Measurements from ENCODE around the gene ANKDD1A. TPM values are rescaled to one million over a fixed set of nuclear protein-coding genes. Genes with fewer than 3 reads are reported as not detected.
A peak's percentile ranks its signal among the peaks of the same experiment; 100 is the strongest.

Gene ANKDD1A
- total RNA-seq, 1 donor from 2014 or later = 2.6 TPM

DNA sequence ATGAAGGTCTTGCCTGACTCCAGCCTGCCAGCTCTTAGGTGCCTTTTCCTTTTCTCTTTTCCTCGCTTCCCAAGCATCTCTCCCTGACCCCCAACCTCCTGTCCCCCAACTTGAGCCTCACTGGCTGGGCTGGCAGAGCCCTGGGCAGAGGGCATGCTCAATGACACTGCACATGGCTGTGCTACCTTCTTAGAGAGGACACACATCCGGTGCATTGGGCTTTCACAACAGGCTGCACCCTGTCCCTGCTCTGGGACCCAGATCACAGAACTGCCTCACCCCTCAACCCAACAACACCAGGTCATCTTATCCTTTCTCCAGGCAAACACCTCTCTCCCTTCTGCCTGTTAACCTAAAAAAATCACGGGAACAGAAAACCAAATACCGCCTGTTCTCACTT lies 7.5 kb upstream of the ANKDD1A start:
- no peaks in the 10 kb centered on the region for H3K36me3 ChIP-seq (ENCODE audit: control insufficient read depth in 3 of 3, insufficient read depth in 3 of 3, low read length in 3 of 3)
- H3K4me1 ChIP-seq (ENCODE audit: control insufficient read depth in 3 of 3, insufficient read depth in 3 of 3, low read length in 3 of 3) = peaks cover 0 to 4% (median 2%) of the 10 kb centered on the region in 3 donors
- no peak overlapping the region for H3K4me3 ChIP-seq (ENCODE audit: low read length in 3 of 3)
- no peak overlapping the region for H3K9ac ChIP-seq (ENCODE audit: low read depth in 1 of 3, low read length in 3 of 3)
- H3K27me3 ChIP-seq (ENCODE audit: control insufficient read depth in 3 of 3, insufficient read depth in 3 of 3, low read length in 3 of 3) = peaks cover 0 to 2% (median 0%) of the 10 kb centered on the region in 3 donors
- peaks cover 0 to 4% (median 2%) of the 10 kb centered on the region in 3 donors for H3K9me3 ChIP-seq (ENCODE audit: control insufficient read depth in 3 of 3, low read length in 3 of 3)
- H3K27ac ChIP-seq (ENCODE audit: low read depth, low read length) = no peak overlapping the region

DNA sequence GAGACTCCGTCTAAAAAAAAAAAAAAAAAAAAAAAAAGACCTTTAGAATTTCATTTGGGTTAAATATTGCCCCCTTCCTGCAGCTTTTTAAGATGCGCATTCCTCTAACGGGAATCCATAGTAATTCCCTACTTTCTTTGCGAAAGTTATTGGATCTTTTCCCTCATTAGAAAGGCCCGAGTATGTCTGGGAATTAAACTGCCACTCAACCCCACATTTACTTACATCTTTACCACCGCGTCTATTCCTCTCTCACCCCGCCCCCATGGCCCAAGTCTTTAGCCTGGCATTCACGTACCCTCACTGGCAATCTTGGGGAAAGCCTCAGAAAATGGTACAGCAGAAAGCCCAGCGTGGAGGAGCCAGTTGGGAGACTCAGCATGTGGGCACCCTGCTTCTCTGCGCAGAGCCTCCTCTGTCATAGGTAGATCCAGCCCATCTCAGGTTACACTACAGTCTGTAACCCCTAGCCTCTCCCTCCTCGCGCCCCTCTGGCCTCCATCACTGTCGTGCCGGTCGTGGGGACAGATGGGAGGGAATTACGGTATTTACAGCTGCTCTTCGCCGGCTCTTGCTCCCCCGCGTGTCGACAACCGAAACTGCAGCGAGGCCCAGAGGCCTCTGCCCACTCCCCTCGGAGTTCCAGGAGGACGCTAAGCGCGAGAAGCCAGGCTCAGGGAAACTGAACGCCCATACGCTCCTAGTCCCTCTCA lies 6.4 kb upstream of the ANKDD1A start:
- Histone ChIP-seq H3K9ac (ENCODE audit: low read depth in 1 of 3, low read length in 3 of 3) (peak overlapping the region in 2 of 3 donors; percentile 28 to 60), H3K9me3 (ENCODE audit: control insufficient read depth in 3 of 3, low read length in 3 of 3) (peaks cover 0 to 4% (median 2%) of the 10 kb centered on the region in 3 donors), H3K27ac (ENCODE audit: low read depth, low read length) (no peak overlapping the region), H3K4me3 (ENCODE audit: low read length in 3 of 3) (peak overlapping the region; percentile 60 to 72 (median 68)), H3K27me3 (ENCODE audit: control insufficient read depth in 3 of 3, insufficient read depth in 3 of 3, low read length in 3 of 3) (peaks cover 0 to 9% (median 5%) of the 10 kb centered on the region in 3 donors), H3K4me1 (ENCODE audit: control insufficient read depth in 3 of 3, insufficient read depth in 3 of 3, low read length in 3 of 3) (peaks cover 0 to 4% (median 2%) of the 10 kb centered on the region in 3 donors), H3K36me3 (ENCODE audit: control insufficient read depth in 3 of 3, insufficient read depth in 3 of 3, low read length in 3 of 3) (no peaks in the 10 kb centered on the region)

DNA sequence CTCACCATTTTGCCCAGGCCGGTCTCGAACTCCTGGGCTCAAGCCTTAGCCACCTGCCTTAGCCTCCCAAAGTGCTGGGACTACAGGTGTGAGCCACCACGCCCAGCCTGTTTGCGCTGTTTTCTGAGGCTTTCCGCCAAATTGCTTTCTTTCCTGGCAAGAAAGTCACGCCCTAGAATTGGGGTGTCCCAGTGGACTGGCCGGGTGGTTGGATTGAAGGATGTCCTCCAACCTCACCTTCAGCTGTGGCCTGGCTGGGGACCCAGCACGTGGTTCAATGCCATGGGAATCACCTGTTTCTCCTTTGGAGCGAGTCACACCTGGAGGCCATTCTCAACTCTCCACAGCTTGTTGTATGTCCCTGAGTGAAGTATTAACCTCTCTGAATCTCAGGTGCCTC lies 5.8 kb upstream of the ANKDD1A start:
- Histone ChIP-seq H3K27me3 (ENCODE audit: control insufficient read depth in 3 of 3, insufficient read depth in 3 of 3, low read length in 3 of 3) (peaks cover 4 to 9% (median 5%) of the 10 kb centered on the region in 3 donors), H3K4me1 (ENCODE audit: control insufficient read depth in 3 of 3, insufficient read depth in 3 of 3, low read length in 3 of 3) (peaks cover 0 to 4% (median 2%) of the 10 kb centered on the region in 3 donors), H3K4me3 (ENCODE audit: low read length in 3 of 3) (no peak overlapping the region), H3K9ac (ENCODE audit: low read depth in 1 of 3, low read length in 3 of 3) (no peak overlapping the region), H3K9me3 (ENCODE audit: control insufficient read depth in 3 of 3, low read length in 3 of 3) (peaks cover 0 to 4% (median 2%) of the 10 kb centered on the region in 3 donors), H3K36me3 (ENCODE audit: control insufficient read depth in 3 of 3, insufficient read depth in 3 of 3, low read length in 3 of 3) (no peaks in the 10 kb centered on the region), H3K27ac (ENCODE audit: low read depth, low read length) (no peak overlapping the region)

DNA sequence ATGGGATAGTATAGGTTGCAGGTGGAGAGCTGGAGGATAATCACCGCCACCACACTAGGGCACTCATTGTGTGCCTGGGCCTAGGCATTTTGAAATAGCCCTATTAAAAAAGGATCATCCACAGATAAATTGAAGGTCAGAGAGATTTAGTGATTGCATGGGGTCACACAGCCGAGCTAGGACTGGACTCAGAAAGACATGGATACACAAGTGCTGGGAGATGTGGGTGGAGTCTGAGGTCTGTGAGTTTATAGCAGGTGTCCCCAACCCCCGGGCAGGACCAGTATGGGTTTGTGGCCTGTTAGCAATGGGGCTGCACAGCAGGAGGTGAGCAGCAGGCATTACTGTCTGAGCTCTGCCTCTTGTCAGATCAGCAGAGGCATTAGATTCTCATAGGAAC lies 5.3 kb upstream of the ANKDD1A start:
- Histone ChIP-seq H3K36me3 (ENCODE audit: control insufficient read depth in 3 of 3, insufficient read depth in 3 of 3, low read length in 3 of 3) (no peaks in the 10 kb centered on the region), H3K9ac (ENCODE audit: low read depth in 1 of 3, low read length in 3 of 3) (no peak overlapping the region), H3K4me3 (ENCODE audit: low read length in 3 of 3) (no peak overlapping the region), H3K9me3 (ENCODE audit: control insufficient read depth in 3 of 3, low read length in 3 of 3) (peaks cover 0 to 4% (median 2%) of the 10 kb centered on the region in 3 donors), H3K4me1 (ENCODE audit: control insufficient read depth in 3 of 3, insufficient read depth in 3 of 3, low read length in 3 of 3) (peaks cover 2 to 4% (median 3%) of the 10 kb centered on the region in 3 donors), H3K27me3 (ENCODE audit: control insufficient read depth in 3 of 3, insufficient read depth in 3 of 3, low read length in 3 of 3) (peaks cover 4 to 9% (median 5%) of the 10 kb centered on the region in 3 donors), H3K27ac (ENCODE audit: low read depth, low read length) (no peak overlapping the region)

DNA sequence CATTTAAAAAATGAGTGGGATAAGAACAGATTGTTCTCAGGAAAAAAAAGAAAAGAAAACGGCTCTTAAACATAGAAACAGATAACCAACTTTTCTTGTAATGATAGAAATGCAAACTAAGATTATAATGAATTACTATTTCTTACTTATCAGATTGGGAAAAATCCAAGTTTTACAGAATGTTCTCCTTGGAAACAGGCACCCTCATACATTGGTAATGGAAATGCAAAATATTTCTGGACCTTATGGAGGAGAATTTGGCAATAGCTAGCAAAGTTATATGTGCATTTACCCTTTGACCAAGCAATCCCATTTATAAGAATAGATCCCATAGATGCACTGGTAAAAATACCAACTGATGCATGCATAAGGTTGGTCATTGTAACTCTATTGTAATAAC lies 3.7 kb upstream of the ANKDD1A start:
- Histone ChIP-seq H3K9ac (ENCODE audit: low read depth in 1 of 3, low read length in 3 of 3) (no peak overlapping the region), H3K36me3 (ENCODE audit: control insufficient read depth in 3 of 3, insufficient read depth in 3 of 3, low read length in 3 of 3) (no peaks in the 10 kb centered on the region), H3K9me3 (ENCODE audit: control insufficient read depth in 3 of 3, low read length in 3 of 3) (no peaks in the 10 kb centered on the region)

DNA sequence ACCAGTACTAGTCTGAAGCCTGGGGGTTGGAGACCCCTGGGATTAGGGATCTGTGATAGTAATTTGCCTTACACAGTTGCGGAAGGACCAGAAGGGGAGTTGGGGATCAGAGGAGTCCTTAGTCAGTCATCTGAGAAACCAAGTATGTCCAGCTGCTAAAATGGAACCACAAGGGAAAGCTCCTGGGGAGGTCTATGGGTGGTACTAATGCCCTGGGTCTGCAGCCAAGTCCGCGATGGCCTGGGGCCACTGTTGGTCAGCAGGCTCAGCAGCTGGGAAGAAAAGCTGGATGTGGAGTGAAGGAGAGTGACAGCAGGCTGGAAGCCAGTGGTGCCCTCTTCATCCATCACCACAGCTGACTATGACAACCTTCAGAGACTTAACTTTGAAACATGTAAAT lies 2.2 kb upstream of the ANKDD1A start:
- Histone ChIP-seq H3K9me3 (ENCODE audit: control insufficient read depth in 3 of 3, low read length in 3 of 3) (no peaks in the 10 kb centered on the region), H3K27ac (ENCODE audit: low read depth, low read length) (no peak overlapping the region), H3K27me3 (ENCODE audit: control insufficient read depth in 3 of 3, insufficient read depth in 3 of 3, low read length in 3 of 3) (peaks cover 5 to 14% (median 9%) of the 10 kb centered on the region in 3 donors), H3K36me3 (ENCODE audit: control insufficient read depth in 3 of 3, insufficient read depth in 3 of 3, low read length in 3 of 3) (no peaks in the 10 kb centered on the region), H3K4me3 (ENCODE audit: low read length in 3 of 3) (no peak overlapping the region), H3K9ac (ENCODE audit: low read depth in 1 of 3, low read length in 3 of 3) (no peak overlapping the region), H3K4me1 (ENCODE audit: control insufficient read depth in 3 of 3, insufficient read depth in 3 of 3, low read length in 3 of 3) (peaks cover 4 to 13% (median 4%) of the 10 kb centered on the region in 3 donors)

More for the DNA sequence above, 3.7 kb upstream of the ANKDD1A start:
- no peak overlapping the region for H3K4me3 ChIP-seq (ENCODE audit: low read length in 3 of 3)
- H3K4me1 ChIP-seq (ENCODE audit: control insufficient read depth in 3 of 3, insufficient read depth in 3 of 3, low read length in 3 of 3) = peaks cover 4 to 13% (median 4%) of the 10 kb centered on the region in 3 donors
- peaks cover 5 to 14% (median 9%) of the 10 kb centered on the region in 3 donors for H3K27me3 ChIP-seq (ENCODE audit: control insufficient read depth in 3 of 3, insufficient read depth in 3 of 3, low read length in 3 of 3)
- H3K27ac ChIP-seq (ENCODE audit: low read depth, low read length) = no peak overlapping the region

DNA sequence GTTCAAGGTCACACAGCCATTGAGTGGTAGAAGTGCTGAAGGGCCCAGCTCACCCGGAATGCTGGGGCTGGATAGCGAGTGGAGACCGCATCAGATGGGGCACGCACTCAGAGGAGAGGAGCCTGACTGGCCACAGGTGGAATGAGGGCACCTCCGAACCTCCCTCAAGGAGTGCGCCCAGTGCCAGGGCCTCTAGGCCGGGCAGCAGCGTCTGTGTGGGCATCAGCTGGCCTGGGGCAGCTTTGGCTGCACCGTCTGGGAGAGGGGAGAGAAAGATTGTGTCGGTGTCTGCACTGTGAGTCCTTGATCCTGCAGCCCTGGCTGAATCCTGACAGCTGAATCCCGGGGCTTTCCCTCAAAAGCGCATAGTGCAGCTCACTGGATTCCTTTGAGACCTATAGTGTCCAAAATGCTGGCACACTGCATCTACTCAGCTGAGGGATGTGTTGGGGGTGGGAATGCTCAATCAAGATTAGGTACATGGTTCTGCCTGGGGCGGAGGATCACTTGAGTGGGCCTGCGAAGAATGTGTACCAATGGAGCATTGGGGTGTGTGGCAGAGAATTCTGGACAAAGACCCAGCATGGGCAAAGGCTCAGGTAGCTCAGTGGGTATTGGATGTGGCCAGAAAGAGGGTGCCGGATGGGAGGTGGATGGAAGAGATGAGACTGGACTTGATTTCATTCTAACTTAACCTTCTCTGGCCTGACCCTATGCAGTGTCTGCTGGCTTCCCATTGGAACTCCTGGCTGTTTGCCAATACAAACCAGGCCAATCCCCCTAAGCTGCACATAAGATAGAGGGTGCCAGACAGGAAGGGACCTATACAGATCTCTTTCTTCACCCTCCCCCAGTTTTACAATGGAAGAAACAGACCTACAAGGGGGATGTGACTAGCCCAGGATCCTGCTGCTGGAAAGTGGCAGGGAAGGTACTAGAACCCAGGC lies 950 bp downstream of the ANKDD1A start:
- no peaks in the 10 kb centered on the region for H3K36me3 ChIP-seq (ENCODE audit: control insufficient read depth in 3 of 3, insufficient read depth in 3 of 3, low read length in 3 of 3)
- peak overlapping the region; percentile 59 to 70 (median 63) for H3K4me3 ChIP-seq (ENCODE audit: low read length in 3 of 3)
- no peak overlapping the region for H3K27ac ChIP-seq (ENCODE audit: low read depth, low read length)
- H3K27me3 ChIP-seq (ENCODE audit: control insufficient read depth in 3 of 3, insufficient read depth in 3 of 3, low read length in 3 of 3) = peaks cover 5 to 14% (median 9%) of the 10 kb centered on the region in 3 donors
- peaks cover 0 to 13% (median 2%) of the 10 kb centered on the region in 3 donors for H3K4me1 ChIP-seq (ENCODE audit: control insufficient read depth in 3 of 3, insufficient read depth in 3 of 3, low read length in 3 of 3)
- H3K9ac ChIP-seq (ENCODE audit: low read depth in 1 of 3, low read length in 3 of 3) = peak overlapping the region in 1 of 3 donors; percentile 57
- no peaks in the 10 kb centered on the region for H3K9me3 ChIP-seq (ENCODE audit: control insufficient read depth in 3 of 3, low read length in 3 of 3)

DNA sequence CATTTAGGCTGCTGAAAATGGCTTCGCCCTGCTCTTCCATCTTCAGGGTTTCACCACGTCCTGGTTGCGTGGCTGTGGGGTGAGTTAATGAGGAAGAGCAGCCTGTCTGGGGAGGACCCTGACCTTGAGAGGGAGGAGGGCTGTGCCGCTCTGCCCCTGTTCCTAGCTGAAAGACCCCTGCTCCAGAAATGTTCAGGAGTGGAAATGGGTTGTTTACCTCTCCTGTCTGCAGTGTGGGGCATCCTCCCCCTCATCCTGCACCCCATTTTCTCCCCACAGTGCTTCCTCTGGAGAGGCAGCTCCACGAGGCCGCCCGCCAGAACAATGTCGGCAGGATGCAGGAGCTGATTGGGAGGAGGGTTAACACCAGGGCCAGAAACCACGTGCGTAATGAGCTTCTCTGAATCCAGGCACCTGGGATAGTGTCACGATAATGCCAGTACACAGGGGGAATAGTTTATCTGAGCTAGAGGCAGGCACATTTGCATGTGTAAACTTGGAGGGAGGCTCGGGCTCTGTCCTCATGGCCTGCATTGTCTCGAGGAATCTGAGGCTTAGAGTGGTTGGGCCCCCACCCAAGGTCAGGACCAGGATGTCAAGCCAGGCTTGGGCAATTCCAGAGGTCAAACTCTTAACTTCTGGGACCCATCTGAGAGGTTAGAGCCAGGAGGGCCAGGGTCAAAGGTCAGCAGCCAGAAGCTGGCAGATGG lies 4.0 kb downstream of the ANKDD1A start:
- Histone ChIP-seq H3K9ac (ENCODE audit: low read depth in 1 of 3, low read length in 3 of 3) (no peak overlapping the region), H3K4me1 (ENCODE audit: control insufficient read depth in 3 of 3, insufficient read depth in 3 of 3, low read length in 3 of 3) (peaks cover 0 to 13% (median 2%) of the 10 kb centered on the region in 3 donors), H3K27ac (ENCODE audit: low read depth, low read length) (no peak overlapping the region), H3K36me3 (ENCODE audit: control insufficient read depth in 3 of 3, insufficient read depth in 3 of 3, low read length in 3 of 3) (no peaks in the 10 kb centered on the region), H3K9me3 (ENCODE audit: control insufficient read depth in 3 of 3, low read length in 3 of 3) (no peaks in the 10 kb centered on the region), H3K27me3 (ENCODE audit: control insufficient read depth in 3 of 3, insufficient read depth in 3 of 3, low read length in 3 of 3) (peaks cover 0 to 8% (median 5%) of the 10 kb centered on the region in 3 donors), H3K4me3 (ENCODE audit: low read length in 3 of 3) (no peak overlapping the region)

DNA sequence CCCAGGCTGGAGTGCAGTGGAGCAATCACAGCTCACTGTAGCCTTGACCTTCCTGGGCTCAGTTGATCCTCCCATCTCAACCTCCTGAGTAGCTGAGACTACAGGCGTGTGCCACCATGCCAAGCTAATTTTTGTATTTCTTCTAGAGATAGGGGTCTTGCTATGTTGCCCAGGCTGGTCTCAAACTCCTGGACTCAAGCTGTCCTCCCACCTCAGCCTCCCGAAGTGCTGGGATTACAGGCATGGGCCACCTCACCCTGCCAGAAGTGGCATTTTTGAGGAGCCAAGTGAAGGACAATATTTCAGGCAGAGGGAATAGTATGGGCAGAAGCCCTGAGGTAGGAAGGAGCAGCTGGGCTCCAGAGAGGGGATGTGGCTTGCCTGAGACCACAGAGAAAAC lies 4.7 kb downstream of the ANKDD1A start:
- no peak overlapping the region for H3K27ac ChIP-seq (ENCODE audit: low read depth, low read length)
- no peaks in the 10 kb centered on the region for H3K9me3 ChIP-seq (ENCODE audit: control insufficient read depth in 3 of 3, low read length in 3 of 3)
- no peak overlapping the region for H3K4me3 ChIP-seq (ENCODE audit: low read length in 3 of 3)
- H3K9ac ChIP-seq (ENCODE audit: low read depth in 1 of 3, low read length in 3 of 3) = no peak overlapping the region
- H3K36me3 ChIP-seq (ENCODE audit: control insufficient read depth in 3 of 3, insufficient read depth in 3 of 3, low read length in 3 of 3) = no peaks in the 10 kb centered on the region
- H3K27me3 ChIP-seq (ENCODE audit: control insufficient read depth in 3 of 3, insufficient read depth in 3 of 3, low read length in 3 of 3) = peaks cover 0 to 5% (median 5%) of the 10 kb centered on the region in 3 donors
- peaks cover 0 to 10% (median 2%) of the 10 kb centered on the region in 3 donors for H3K4me1 ChIP-seq (ENCODE audit: control insufficient read depth in 3 of 3, insufficient read depth in 3 of 3, low read length in 3 of 3)
